Astrocyte (in vitro differentiated cells and primary cell): ENCODE data around the gene PPP1R8. TPM values are rescaled to one million over a fixed set of nuclear protein-coding genes. Genes with fewer than 3 reads are reported as not detected.

ENCODE experiments used
- DNase-seq: peaks from one replicate; pipeline ENCODE4 v3.0.0-alpha.2; 2010; ENCODE audit warnings: low read depth
- FAIRE-seq: peaks from 2 replicates; lab custom pipeline; 2011; peaks lifted over from hg19 to GRCh38; lab: Jason Lieb, UNC
- H2AFZ ChIP-seq: 2 replicates; pipeline ENCODE4 v1.6.0; 2012; ENCODE audit warnings: low read depth, low read length, inconsistent platforms
- H3K27ac ChIP-seq: 2 replicates; pipeline ENCODE4 v1.5.1; 2011; ENCODE audit warnings: low read depth, low read length, inconsistent platforms
- H3K27me3 ChIP-seq: 2 replicates; pipeline ENCODE4 v1.6.0; 2011; ENCODE audit warnings: low read length, inconsistent platforms; ENCODE audit not compliant: insufficient read depth
- H3K36me3 ChIP-seq: 2 replicates; pipeline ENCODE4 v1.5.1; 2011; ENCODE audit warnings: low read length, inconsistent platforms; ENCODE audit not compliant: insufficient read depth
- H3K4me1 ChIP-seq: 2 replicates; pipeline ENCODE4 v1.5.1; 2011; ENCODE audit warnings: low read length, inconsistent platforms; ENCODE audit not compliant: insufficient read depth
- H3K4me2 ChIP-seq: 2 replicates; pipeline ENCODE4 v1.6.0; 2012; ENCODE audit warnings: low read length, inconsistent platforms
- H3K4me3 ChIP-seq: 2 replicates; pipeline ENCODE4 v1.5.1; 2011; ENCODE audit warnings: low read depth, mild to moderate bottlenecking, low read length, inconsistent platforms; ENCODE audit not compliant: insufficient read depth
- H3K79me2 ChIP-seq: 2 replicates; pipeline ENCODE4 v1.6.0; 2012; ENCODE audit warnings: mild to moderate bottlenecking, low read length, inconsistent platforms; ENCODE audit not compliant: insufficient read depth
- H3K9ac ChIP-seq: 2 replicates; pipeline ENCODE4 v1.6.0; 2012; ENCODE audit warnings: mild to moderate bottlenecking, low read length, inconsistent platforms
- H3K9me3 ChIP-seq: 2 replicates; pipeline ENCODE4 v1.5.1; 2012; ENCODE audit warnings: low read depth, mild to moderate bottlenecking, low read length, inconsistent platforms; ENCODE audit not compliant: insufficient read depth
- H4K20me1 ChIP-seq: 2 replicates; pipeline ENCODE4 v1.6.0; 2012; ENCODE audit warnings: low read length, inconsistent platforms; ENCODE audit not compliant: insufficient read depth
- H3K27ac Mint-ChIP-seq: one replicate; pipeline ENCODE4 v1.8.0; 2021; ENCODE audit warnings: mild to moderate bottlenecking, mixed read lengths; ENCODE audit not compliant: unreplicated experiment
- H3K27me3 Mint-ChIP-seq: one replicate; pipeline ENCODE4 v1.8.0; 2021; ENCODE audit warnings: low read depth, mixed read lengths; ENCODE audit not compliant: unreplicated experiment
- H3K36me3 Mint-ChIP-seq: one replicate; pipeline ENCODE4 v1.8.0; 2021; ENCODE audit warnings: low read depth, mixed read lengths; ENCODE audit not compliant: unreplicated experiment
- H3K4me1 Mint-ChIP-seq: one replicate; pipeline ENCODE4 v1.8.0; 2021; ENCODE audit warnings: low read depth, mixed read lengths; ENCODE audit not compliant: unreplicated experiment
- H3K4me3 Mint-ChIP-seq: one replicate; pipeline ENCODE4 v1.8.0; 2021; ENCODE audit warnings: mild to moderate bottlenecking, moderate library complexity, mixed read lengths; ENCODE audit not compliant: unreplicated experiment
- H3K9me3 Mint-ChIP-seq: one replicate; pipeline ENCODE4 v1.8.0; 2021; ENCODE audit warnings: mild to moderate bottlenecking, mixed read lengths; ENCODE audit not compliant: unreplicated experiment
- CTCF ChIP-seq: IDR thresholded peaks from 2 replicates; pipeline ENCODE4 v1.5.1; 2011; ENCODE audit warnings: low read depth, mild to moderate bottlenecking, inconsistent platforms, low read length, moderate library complexity; ENCODE audit not compliant: insufficient read depth
- EZH2 ChIP-seq: IDR thresholded peaks from 2 replicates; pipeline ENCODE4 v1.6.1; 2012; ENCODE audit warnings: mild to moderate bottlenecking, low read length, inconsistent platforms; ENCODE audit not compliant: insufficient read depth
- total RNA-seq: library from RNA; stranded (reverse); gene quantifications from 2 replicates; pipeline ENCODE4 v1.2.1, GENCODE V29; 2021

Gene PPP1R8
- total RNA-seq, 1 donor from 2014 or later = 35.6 TPM

DNA sequence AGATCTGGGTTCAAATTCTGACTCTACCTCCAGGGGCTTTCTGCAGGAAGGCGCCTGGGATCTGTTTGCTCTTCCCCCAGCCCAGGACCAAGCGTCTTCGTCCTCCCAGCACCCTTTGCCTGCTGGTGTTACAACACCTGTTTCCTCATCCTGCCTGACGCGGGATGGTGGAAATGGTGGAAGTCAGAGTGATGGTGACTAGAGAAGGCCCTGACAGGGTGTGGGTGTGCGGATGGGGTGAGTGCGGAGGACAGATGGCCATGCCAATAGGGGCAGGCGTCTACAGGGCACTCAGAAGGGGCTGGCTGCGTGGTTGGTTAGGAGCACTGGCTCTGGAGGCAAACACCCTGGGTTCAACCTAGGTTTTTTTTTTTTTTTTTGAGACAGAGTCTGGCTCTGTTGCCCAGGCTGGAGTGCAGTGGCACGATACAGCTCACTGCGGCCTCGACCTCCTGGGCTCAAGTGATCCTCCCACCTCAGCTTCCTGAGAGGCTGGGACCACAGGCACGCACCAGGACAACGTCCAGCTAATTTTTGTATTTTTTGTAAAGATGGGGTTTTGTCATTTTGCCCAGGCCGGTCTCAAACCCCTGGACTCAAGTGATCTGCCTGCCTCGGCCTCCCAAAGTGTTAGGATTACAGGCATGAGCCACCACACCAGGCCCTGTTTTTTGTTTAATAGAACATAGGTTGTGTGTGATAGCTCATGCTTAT, 43.2 kb downstream of the PPP1R8 start:
- FAIRE-seq = no peak
- H3K4me2 ChIP-seq = no peak overlapping the region
- no peak overlapping the region for H3K4me3 ChIP-seq

DNA sequence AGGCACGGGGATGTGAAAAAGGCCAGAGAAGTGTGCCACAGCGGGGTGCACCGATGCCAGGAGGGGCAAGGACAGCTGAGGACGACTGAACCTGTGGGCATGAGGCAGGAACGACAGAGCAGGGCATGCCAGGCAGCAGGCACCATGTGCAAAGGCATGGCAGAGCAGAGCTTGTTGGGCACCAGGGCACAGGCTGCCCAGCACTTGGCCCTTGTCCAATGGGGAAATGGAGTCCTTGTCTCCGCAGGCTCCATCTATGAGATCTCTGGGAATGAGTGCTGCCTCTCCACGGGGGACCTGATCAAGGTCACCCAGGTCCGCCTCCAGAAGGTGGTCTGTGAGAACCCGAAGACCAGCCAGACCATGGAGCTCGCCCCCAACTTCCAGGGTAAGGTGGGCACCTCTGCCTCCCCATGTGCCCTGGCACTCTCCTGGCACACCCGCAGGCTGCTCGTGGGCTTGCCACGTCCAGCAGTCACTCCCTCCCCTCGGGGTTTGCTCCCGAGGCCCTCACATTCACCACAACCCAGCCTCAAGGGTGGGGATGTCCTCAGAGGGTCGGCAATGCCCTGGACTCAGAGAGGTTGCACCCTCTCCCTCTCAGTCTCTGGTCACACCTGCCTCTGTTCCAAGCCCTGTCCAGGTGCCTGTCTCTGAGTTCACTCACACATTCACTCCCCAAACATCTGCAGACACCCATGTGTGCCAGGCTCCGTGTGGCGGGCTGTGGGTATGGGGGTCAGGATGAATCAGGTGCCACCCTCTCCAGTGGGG, 45.9 kb downstream of the PPP1R8 start:
- H3K9ac ChIP-seq = no peak overlapping the region
- peaks cover 4% of the 10 kb centered on the region for H4K20me1 ChIP-seq
- H3K4me1 Mint-ChIP-seq = no peaks in the 10 kb centered on the region
- H3K27ac ChIP-seq = no peak overlapping the region
- H3K79me2 ChIP-seq = no peaks in the 10 kb centered on the region
- no peaks in the 10 kb centered on the region for H3K36me3 ChIP-seq
- no peaks in the 10 kb centered on the region for H3K36me3 Mint-ChIP-seq
- no peaks in the 10 kb centered on the region for H3K9me3 Mint-ChIP-seq
- no peak overlapping the region for H2AFZ ChIP-seq
- H3K27me3 Mint-ChIP-seq = peaks cover 12% of the 10 kb centered on the region
- no peak overlapping the region for H3K4me3 Mint-ChIP-seq
- H3K4me3 ChIP-seq = no peak overlapping the region
- no peaks in the 10 kb centered on the region for H3K27me3 ChIP-seq
- H3K4me2 ChIP-seq = no peak overlapping the region
- TF ChIP-seq CTCF (no peak), EZH2 (no peak)
- DNase-seq (no peak), FAIRE-seq (no peak)
- no peak overlapping the region for H3K27ac Mint-ChIP-seq
- peaks cover 8% of the 10 kb centered on the region for H3K4me1 ChIP-seq
- no peaks in the 10 kb centered on the region for H3K9me3 ChIP-seq

More for the DNA sequence above, 43.2 kb downstream of the PPP1R8 start:
- peaks cover 8% of the 10 kb centered on the region for H3K4me1 ChIP-seq
- H3K4me3 Mint-ChIP-seq = peak overlapping the region; percentile 75
- H3K27ac Mint-ChIP-seq = no peak overlapping the region
- no peaks in the 10 kb centered on the region for H3K9me3 ChIP-seq
- H3K27ac ChIP-seq = no peak overlapping the region
- no peak for TF ChIP-seq EZH2
- no peak for TF ChIP-seq CTCF
- H3K4me1 Mint-ChIP-seq = no peaks in the 10 kb centered on the region
- H4K20me1 ChIP-seq = peaks cover 4% of the 10 kb centered on the region
- H3K36me3 Mint-ChIP-seq = no peaks in the 10 kb centered on the region
- H3K9ac ChIP-seq = no peak overlapping the region
- DNase-seq = no peak
- H3K27me3 Mint-ChIP-seq = peaks cover 8% of the 10 kb centered on the region
- H3K9me3 Mint-ChIP-seq = no peaks in the 10 kb centered on the region
- no peaks in the 10 kb centered on the region for H3K27me3 ChIP-seq
- no peak overlapping the region for H2AFZ ChIP-seq
- H3K79me2 ChIP-seq = no peaks in the 10 kb centered on the region
- no peaks in the 10 kb centered on the region for H3K36me3 ChIP-seq

GRCh38 chr1:27877115-27877416, 46.5 kb downstream of the PPP1R8 start:
- Mint-ChIP-seq H3K27ac (no peak overlapping the region), H3K36me3 (no peaks in the 10 kb centered on the region), H3K4me1 (no peaks in the 10 kb centered on the region), H3K9me3 (no peaks in the 10 kb centered on the region), H3K4me3 (no peak overlapping the region), H3K27me3 (peaks cover 12% of the 10 kb centered on the region)
- no peaks in the 10 kb centered on the region for H3K27me3 ChIP-seq
- no peaks in the 10 kb centered on the region for H3K9me3 ChIP-seq
- no peak for TF ChIP-seq CTCF
- no peak for TF ChIP-seq EZH2
- H2AFZ ChIP-seq = no peak overlapping the region
- peaks cover 8% of the 10 kb centered on the region for H3K4me1 ChIP-seq
- H3K4me3 ChIP-seq = no peak overlapping the region
- no peak for FAIRE-seq
- H3K9ac ChIP-seq = no peak overlapping the region
- peaks cover 4% of the 10 kb centered on the region for H4K20me1 ChIP-seq
- no peaks in the 10 kb centered on the region for H3K36me3 ChIP-seq
- DNase-seq = no peak
- no peaks in the 10 kb centered on the region for H3K79me2 ChIP-seq
- H3K27ac ChIP-seq = no peak overlapping the region
- H3K4me2 ChIP-seq = no peak overlapping the region
